ENCODE measurements around the gene STK11.

Gene STK11, protein sequence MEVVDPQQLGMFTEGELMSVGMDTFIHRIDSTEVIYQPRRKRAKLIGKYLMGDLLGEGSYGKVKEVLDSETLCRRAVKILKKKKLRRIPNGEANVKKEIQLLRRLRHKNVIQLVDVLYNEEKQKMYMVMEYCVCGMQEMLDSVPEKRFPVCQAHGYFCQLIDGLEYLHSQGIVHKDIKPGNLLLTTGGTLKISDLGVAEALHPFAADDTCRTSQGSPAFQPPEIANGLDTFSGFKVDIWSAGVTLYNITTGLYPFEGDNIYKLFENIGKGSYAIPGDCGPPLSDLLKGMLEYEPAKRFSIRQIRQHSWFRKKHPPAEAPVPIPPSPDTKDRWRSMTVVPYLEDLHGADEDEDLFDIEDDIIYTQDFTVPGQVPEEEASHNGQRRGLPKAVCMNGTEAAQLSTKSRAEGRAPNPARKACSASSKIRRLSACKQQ

DNA sequence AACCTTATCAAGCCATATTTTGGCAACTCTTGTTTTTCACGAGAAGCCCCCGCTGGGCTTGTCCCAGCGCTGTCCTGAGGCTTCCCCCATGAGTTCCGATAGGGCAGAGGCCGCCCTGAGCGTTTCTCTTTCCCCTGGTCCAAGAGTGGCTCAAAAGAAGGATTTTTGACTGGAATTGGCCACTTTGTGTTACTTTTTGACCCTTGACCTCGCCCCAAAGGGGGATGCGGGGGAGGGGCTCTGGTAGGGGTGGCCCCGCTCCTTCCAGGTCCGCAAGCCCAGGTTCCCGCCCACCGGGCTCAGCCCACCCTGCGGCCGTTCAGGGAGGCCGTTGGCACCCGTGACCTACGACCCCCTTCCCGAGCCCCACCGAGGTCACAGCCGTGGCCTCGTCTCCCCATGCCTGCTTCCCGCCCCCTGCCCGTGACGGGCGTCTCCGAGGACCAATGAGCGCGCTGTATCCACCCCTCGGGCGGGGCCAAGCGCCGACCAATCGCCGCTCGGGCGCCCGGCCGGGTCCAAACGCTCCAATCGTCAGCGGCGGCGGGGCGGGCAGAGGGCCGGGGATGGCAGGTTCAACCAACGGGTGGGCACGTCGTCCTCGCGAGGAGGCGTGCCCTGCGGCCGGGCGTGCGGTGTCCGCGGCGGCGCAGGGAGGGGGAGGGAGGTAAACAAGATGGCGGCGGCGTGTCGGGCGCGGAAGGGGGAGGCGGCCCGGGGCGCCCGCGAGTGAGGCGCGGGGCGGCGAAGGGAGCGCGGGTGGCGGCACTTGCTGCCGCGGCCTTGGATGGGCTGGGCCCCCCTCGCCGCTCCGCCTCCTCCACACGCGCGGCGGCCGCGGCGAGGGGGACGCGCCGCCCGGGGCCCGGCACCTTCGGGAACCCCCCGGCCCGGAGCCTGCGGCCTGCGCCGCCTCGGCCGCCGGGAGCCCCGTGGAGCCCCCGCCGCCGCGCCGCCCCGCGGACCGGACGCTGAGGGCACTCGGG is at the start of gene STK11:
TSS of gene STK11 (plus strand) at position 665 of the 986 bp plus-strand sequence. CDS start 1,136 bp downstream, outside the sequence.
- TF ChIP-seq, protein P1, sequence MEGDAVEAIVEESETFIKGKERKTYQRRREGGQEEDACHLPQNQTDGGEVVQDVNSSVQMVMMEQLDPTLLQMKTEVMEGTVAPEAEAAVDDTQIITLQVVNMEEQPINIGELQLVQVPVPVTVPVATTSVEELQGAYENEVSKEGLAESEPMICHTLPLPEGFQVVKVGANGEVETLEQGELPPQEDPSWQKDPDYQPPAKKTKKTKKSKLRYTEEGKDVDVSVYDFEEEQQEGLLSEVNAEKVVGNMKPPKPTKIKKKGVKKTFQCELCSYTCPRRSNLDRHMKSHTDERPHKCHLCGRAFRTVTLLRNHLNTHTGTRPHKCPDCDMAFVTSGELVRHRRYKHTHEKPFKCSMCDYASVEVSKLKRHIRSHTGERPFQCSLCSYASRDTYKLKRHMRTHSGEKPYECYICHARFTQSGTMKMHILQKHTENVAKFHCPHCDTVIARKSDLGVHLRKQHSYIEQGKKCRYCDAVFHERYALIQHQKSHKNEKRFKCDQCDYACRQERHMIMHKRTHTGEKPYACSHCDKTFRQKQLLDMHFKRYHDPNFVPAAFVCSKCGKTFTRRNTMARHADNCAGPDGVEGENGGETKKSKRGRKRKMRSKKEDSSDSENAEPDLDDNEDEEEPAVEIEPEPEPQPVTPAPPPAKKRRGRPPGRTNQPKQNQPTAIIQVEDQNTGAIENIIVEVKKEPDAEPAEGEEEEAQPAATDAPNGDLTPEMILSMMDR (IDR thresholded peaks at IDR 0.05; ENCODE audit: insufficient read depth, missing control alignments), result no peak
- DNase-seq (ENCODE audit: insufficient read length, low spot score), result peak; percentile 99
- no peak for FAIRE-seq

DNA sequence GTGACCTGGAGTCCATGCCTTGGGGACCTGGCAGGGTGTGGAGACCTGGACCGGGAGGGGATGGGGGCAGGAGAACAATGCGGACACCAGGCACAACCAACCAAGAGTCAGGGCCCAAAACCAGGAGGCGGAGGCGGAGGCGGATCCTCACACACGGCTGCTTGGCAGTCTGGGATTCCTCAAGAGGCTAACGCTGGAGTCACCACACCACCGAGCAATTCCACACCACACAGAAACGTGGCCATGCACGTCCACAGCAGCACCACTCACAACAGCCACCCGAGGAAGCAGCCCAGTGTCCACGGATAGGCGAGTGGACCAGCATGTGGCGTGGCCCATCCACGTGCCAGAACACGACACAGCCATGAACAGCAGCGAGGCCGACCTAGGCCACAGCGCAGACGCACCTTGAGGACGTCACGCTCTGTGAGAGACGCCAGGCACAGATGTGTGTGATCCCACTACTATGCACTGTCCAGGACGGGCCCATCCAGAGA is 49.2 kb upstream of the STK11 start:
- no peak for FAIRE-seq

DNA sequence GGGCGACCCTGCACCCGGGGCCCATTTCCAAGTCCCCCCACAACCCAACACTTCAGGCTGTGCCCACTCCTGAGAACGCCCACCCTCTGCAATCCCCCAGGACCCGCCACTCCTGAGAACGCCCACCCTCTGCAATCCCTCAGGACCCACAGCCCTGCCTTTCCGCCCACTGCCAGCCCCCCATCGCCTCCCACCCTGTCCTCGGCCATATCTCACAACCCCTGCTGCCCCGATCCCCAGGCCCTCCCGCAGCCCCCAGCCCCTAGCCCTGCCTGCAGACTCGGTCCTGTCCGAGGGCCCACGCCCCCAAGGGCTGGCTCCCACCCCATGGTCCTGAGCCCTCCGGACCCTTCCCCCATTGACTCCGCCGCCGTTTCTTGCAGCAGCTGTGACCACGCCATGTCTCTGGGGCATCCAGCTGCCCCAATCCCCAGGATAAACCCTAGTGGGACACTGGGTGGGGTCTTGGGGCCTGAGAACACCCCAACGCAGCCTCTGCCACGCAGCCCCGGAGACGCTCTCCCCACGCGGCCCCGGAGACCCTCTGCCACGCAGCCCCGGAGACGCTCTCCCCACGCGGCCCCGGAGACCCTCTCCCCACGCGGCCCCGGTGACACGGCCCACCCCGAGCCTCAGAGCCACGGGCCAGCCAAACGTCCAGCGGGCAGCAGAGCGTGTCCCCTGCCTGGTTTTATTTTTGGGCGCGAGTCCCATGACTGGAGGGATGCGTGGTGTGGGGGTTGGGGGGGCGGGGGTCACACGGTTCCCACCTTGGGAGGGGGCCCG is 48.6 kb upstream of the STK11 start:
- DNase-seq (ENCODE audit: insufficient read length, low spot score) (no peak), FAIRE-seq (no peak)
- TF ChIP-seq, protein P1 (IDR thresholded peaks at IDR 0.05; ENCODE audit: insufficient read depth, missing control alignments), result no peak

More for the DNA sequence above, 49.2 kb upstream of the STK11 start:
- DNase-seq (ENCODE audit: insufficient read length, low spot score), result no peak
- TF ChIP-seq, protein P1 (IDR thresholded peaks at IDR 0.05; ENCODE audit: insufficient read depth, missing control alignments), result no peak

DNA sequence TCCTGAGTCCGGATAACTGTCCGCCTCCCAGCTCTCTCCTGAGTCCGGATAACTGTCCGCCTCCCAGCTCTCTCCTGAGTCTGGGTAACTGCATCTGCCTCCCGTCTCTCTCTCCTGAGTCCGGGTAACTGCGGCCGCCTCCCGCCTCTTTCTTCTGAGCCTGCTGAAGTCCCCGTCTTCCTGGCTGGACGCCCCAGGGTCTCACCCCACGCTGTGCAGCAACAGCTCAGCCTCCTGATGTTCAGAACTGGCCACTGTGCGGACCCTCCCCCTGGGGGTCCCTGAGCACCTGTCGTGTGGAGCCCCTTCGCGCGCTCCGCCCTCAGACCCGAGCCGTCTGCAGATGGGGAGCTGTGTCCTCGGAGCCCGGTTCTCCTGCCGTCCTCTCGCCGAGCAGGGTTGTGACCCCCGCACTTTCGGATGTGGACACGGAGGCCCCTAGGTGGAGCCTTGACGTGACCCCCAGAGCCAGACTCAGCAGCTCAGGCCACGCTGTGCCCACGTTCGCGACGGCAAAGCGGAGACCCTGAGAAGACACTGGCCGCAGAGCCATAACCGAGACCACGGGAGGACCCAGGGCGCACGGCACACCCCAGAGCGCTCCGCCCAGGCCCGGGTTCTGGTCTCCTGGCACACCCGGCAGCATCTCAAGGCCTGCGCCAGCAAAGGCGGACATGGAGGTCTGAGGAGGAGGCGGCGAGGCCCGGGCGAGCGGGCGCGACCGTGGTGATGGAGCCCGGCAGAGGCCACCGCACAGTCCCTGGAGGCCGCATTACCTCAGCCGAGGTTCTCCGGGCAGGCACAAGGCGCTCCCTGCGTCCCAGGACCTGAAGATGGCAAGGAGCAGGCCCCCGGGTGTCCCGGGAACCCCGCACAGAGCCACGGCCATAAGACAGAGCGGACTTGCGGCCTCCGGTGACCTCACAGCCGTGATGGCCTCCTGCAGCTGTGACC is 47.4 kb upstream of the STK11 start:
- FAIRE-seq (no peak), DNase-seq (ENCODE audit: insufficient read length, low spot score) (no peak)
- TF ChIP-seq, protein P1 (IDR thresholded peaks at IDR 0.05; ENCODE audit: insufficient read depth, missing control alignments), result no peak

DNA sequence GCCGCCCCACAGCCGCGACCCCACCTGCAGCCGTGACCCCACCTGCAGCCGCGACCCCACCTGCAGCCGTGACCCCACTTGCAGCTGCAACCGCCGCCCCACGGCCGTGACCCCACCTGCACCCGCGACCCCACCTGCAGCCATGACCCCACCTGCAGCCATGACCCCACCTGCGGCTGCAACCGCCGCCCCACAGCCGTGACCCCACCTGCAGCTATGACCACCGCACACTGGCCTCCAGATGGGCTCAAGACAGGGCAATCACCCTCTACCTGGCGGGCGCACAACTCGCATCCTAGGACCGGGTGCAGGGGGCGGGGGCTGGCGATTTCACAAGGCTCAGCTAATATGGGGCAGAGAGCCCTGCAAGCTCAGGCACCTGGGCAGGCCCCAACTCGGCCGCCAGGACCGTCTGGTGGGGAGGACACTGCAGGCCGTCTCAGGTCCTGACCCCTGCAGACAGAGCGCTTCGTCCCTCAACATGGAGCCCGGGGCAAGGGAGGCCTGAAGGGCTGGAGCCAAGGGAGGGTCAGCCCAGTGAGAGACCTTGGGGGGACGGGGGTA is 46.6 kb upstream of the STK11 start:
- TF ChIP-seq, protein P1 (IDR thresholded peaks at IDR 0.05; ENCODE audit: insufficient read depth, missing control alignments), result no peak
- DNase-seq (ENCODE audit: insufficient read length, low spot score), result no peak
- no peak for FAIRE-seq

Data from D721Med (cell line).